SK-N-DZ (cell line): ENCODE data around the gene CCDC159.

Experiments used
- DNase-seq: peaks from one replicate; pipeline ENCODE4 v3.0.0-alpha.2; 2015; ENCODE audit warnings: low spot score

Gene CCDC159

GRCh38 chr19:11390359-11390758 lies 44.0 kb downstream of the CCDC159 start:
- no peak for DNase-seq

GRCh38 chr19:11390933-11391680 lies 44.8 kb downstream of the CCDC159 start:
- no peak for DNase-seq

GRCh38 chr19:11397089-11397610 lies 50.8 kb downstream of the CCDC159 start:
- no peak for DNase-seq

GRCh38 chr19:11399667-11400066 lies 53.3 kb downstream of the CCDC159 start:
- DNase-seq: no peak

- no peak for DNase-seq
These were observed 54.5 kb downstream of the CCDC159 start for GRCh38 chr19:11400798-11401197.

GRCh38 chr19:11401808-11402543 lies 55.7 kb downstream of the CCDC159 start:
- no peak for DNase-seq
